ENCODE results near the gene PLCH1. TPM values are rescaled to one million over a fixed set of nuclear protein-coding genes. Genes with fewer than 3 reads are reported as not detected.
"Not testable (repeated sequence)": the region's sequence is repeated elsewhere in the genome, so short reads cannot be mapped to it uniquely, and the experiment has no call there.

PLCH1 gene
- polyA plus RNA-seq, 1 donor, result 7.4 TPM

DNA sequence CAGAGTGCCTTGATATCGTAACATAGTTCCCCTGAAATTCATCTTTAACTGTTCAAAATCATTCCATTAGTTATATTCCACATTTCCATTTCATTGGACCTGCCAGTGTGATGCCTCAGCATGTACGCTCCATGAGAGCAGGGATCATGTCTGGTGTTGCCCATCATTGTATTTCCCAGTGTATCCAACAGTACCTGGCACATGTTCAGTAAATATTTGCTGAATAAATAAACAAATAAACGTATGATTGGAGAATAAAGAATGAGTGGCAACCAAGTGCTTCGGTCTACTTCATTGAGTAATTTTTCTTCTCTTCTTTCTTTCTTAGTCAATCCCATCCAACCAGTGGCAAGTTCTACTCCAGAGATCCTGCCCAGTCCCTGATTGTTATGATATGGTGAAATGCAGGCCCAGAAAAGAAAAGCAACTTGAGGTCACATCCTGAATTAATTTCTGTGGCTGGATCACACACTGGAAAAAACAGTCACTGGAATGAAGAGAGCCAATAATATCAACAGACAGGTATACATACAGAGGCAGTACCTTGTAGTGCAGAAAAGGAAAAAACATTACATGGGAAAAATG lies 101.2 kb downstream of the PLCH1 start:
- Histone ChIP-seq H3K4me3 (ENCODE audit: low read length) (no peak overlapping the region), H3K4me1 (ENCODE audit: control insufficient read depth, insufficient read depth, low read length) (peaks cover 8% of the 10 kb centered on the region), H3K36me3 (ENCODE audit: control insufficient read depth, insufficient read depth, low read length) (no peaks in the 10 kb centered on the region), H3K27ac (ENCODE audit: low read length) (no peak overlapping the region), H3K27me3 (ENCODE audit: control insufficient read depth, insufficient read depth, low read length) (no peaks in the 10 kb centered on the region), H3K9me3 (ENCODE audit: control insufficient read depth, low read depth, low read length) (no peaks in the 10 kb centered on the region)
- no peak for DNase-seq
- 100% methylated on average over 3 of the region's 4 CpGs for WGBS (ENCODE audit: insufficient coverage, low lambda C conversion rate)

DNA sequence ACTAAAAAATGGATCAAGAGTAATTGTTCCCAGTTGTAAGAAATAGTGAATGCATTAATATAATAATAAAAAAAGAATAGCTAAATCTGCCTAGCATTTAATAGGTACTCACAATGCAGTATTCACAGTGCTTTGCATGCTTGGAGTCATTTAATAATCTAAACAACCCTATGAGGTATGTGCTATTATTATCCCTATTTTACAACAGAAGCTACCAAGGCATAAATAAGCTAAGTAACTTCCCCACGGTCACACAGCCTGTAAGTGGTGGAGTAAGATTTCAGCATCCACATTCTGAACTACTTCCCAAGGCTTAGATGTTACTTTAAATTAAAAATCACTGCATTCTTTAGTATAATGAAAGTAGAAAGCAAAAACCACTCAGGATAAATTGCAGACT lies 102.9 kb downstream of the PLCH1 start:
- H3K4me1 ChIP-seq (ENCODE audit: control insufficient read depth, insufficient read depth, low read length), result peaks cover 7% of the 10 kb centered on the region
- H3K4me3 ChIP-seq (ENCODE audit: low read length), result no peak overlapping the region
- no peak for DNase-seq
- H3K27me3 ChIP-seq (ENCODE audit: control insufficient read depth, insufficient read depth, low read length), result no peaks in the 10 kb centered on the region
- H3K9me3 ChIP-seq (ENCODE audit: control insufficient read depth, low read depth, low read length), result no peaks in the 10 kb centered on the region
- H3K27ac ChIP-seq (ENCODE audit: low read length), result no peak overlapping the region
- H3K36me3 ChIP-seq (ENCODE audit: control insufficient read depth, insufficient read depth, low read length), result no peaks in the 10 kb centered on the region
- WGBS (ENCODE audit: insufficient coverage, low lambda C conversion rate), result 83% methylated on average over 1 of the region's 1 CpG

DNA sequence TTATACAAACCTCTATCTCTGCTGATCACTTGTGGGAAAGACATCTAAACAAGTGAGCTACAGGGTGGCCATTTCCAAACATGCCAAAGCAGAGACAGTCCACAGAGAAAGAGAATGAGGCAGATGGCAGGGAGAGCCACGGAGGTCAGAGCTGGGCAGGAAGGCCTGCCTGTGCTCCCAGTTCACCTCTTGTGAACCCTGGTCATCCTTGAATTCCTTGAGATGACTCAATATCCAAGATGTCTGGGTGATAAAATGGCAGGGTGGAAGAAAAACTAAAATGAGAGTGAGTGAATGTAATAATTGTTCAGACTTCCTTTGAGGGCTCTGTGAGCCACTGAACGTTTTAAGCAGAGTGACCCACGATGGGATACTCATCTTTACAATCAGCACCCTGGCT lies 104.8 kb downstream of the PLCH1 start:
- no peak for DNase-seq
- H3K4me3 ChIP-seq (ENCODE audit: low read length), result no peak overlapping the region
- WGBS (ENCODE audit: insufficient coverage, low lambda C conversion rate), result no CpG with 5 or more reads among the region's 3 CpGs
- H3K27me3 ChIP-seq (ENCODE audit: control insufficient read depth, insufficient read depth, low read length), result no peaks in the 10 kb centered on the region
- no peaks in the 10 kb centered on the region for H3K9me3 ChIP-seq (ENCODE audit: control insufficient read depth, low read depth, low read length)
- H3K27ac ChIP-seq (ENCODE audit: low read length), result no peak overlapping the region
- H3K36me3 ChIP-seq (ENCODE audit: control insufficient read depth, insufficient read depth, low read length), result no peaks in the 10 kb centered on the region
- H3K4me1 ChIP-seq (ENCODE audit: control insufficient read depth, insufficient read depth, low read length), result no peaks in the 10 kb centered on the region

DNA sequence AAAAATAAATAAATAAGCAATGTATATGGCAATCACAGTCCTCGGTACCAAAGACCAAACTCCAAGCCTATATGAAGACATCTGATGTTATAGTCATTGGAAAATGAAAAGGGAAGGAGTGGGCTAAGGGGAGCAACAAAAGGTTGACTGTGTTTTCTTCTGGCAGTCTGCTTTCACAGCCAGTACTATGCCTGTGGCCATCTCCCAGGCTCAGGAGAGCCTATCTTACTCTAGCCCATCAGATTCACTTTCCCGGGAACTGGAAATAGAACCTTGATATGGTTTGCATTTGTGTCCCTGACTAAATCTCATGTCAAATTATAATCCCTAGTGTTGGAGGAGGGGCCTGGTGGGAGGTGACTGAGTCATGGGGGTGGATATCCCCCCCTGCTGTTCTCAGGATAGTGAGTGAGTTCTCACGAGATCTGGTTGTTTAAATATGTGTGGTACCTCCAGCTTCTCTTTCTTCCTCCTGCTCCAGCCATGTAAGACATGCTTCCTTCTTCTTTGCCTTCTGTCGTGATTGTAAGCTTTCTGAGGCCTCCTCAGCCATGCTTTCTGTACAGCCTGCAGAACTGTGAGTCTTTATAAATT lies 105.3 kb downstream of the PLCH1 start:
- DNase-seq, result no peak
- Histone ChIP-seq H3K4me1 (ENCODE audit: control insufficient read depth, insufficient read depth, low read length) (no peaks in the 10 kb centered on the region), H3K27me3 (ENCODE audit: control insufficient read depth, insufficient read depth, low read length) (no peaks in the 10 kb centered on the region), H3K9me3 (ENCODE audit: control insufficient read depth, low read depth, low read length) (no peaks in the 10 kb centered on the region), H3K36me3 (ENCODE audit: control insufficient read depth, insufficient read depth, low read length) (no peaks in the 10 kb centered on the region), H3K27ac (ENCODE audit: low read length) (no peak overlapping the region), H3K4me3 (ENCODE audit: low read length) (no peak overlapping the region)
- 100% methylated on average over 1 of the region's 4 CpGs for WGBS (ENCODE audit: insufficient coverage, low lambda C conversion rate)

DNA sequence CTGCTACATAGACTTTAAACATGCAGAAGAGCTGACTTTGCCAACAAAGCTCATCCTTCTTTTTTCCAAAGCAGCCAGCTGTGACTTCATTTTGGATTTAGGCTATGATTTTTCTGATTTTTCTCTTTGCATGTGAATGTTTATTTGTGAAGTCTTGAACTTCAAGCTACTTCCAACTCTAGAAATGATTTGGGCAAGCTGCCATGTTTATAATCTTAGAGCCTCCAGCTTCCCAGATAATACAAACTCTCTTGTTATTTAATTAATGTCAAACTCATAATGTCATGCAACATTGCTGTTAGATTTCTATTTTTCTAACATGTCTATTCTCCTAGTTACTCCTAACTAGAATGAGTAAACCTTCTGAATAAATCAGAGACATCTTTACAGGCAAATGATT lies 106.4 kb downstream of the PLCH1 start:
- not testable (repeated sequence) for H3K36me3 ChIP-seq (ENCODE audit: control insufficient read depth, insufficient read depth, low read length); H3K27me3 ChIP-seq (ENCODE audit: control insufficient read depth, insufficient read depth, low read length); H3K27ac ChIP-seq (ENCODE audit: low read length); H3K4me3 ChIP-seq (ENCODE audit: low read length); H3K9me3 ChIP-seq (ENCODE audit: control insufficient read depth, low read depth, low read length); DNase-seq; H3K4me1 ChIP-seq (ENCODE audit: control insufficient read depth, insufficient read depth, low read length)

DNA sequence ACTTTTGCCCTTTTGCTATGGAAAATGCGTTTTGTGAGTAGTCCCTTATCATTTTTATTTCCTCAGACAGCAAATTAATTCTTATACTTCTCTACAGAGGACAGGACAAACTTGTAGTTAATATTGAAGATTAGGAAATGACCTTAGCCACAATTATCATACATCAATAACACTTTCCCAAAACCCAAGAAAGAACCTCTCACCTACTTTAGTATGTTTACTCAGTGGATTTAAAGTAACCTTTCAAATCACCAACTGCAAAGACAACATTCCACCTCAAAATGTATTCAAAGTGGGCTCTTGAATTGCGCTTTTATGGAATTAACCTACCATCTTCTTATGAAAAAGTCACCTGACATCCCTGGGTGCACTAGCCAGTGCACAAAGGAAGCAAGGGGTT lies 107.3 kb downstream of the PLCH1 start:
- H3K27ac ChIP-seq (ENCODE audit: low read length), result no peak overlapping the region
- H3K4me1 ChIP-seq (ENCODE audit: control insufficient read depth, insufficient read depth, low read length), result no peaks in the 10 kb centered on the region
- H3K9me3 ChIP-seq (ENCODE audit: control insufficient read depth, low read depth, low read length), result no peaks in the 10 kb centered on the region
- no peaks in the 10 kb centered on the region for H3K36me3 ChIP-seq (ENCODE audit: control insufficient read depth, insufficient read depth, low read length)
- no peak for DNase-seq
- H3K27me3 ChIP-seq (ENCODE audit: control insufficient read depth, insufficient read depth, low read length), result no peaks in the 10 kb centered on the region
- no peak overlapping the region for H3K4me3 ChIP-seq (ENCODE audit: low read length)
- 83% methylated on average over 1 of the region's 2 CpGs for WGBS (ENCODE audit: insufficient coverage, low lambda C conversion rate)

DNA sequence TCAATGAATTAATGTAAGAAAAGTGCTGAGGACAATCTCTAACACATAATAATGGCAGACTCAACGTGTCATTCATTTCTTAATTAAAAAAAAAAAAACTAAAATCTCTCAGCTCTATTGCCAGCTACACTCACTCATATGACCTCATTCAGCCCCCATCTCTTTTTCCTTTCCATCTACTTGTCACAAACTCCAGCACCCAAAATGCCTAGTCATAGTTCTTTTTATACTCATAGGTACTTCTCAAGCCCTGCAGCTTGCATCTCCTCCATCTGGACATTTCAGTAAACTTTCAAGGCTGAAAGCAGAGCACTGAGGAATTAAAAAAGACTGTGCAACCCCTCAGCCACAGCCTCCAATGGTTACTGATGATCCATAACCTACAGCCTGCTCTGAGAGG lies 109.8 kb downstream of the PLCH1 start:
- no peaks in the 10 kb centered on the region for H3K4me1 ChIP-seq (ENCODE audit: control insufficient read depth, insufficient read depth, low read length)
- no peak overlapping the region for H3K27ac ChIP-seq (ENCODE audit: low read length)
- no peaks in the 10 kb centered on the region for H3K9me3 ChIP-seq (ENCODE audit: control insufficient read depth, low read depth, low read length)
- no peaks in the 10 kb centered on the region for H3K36me3 ChIP-seq (ENCODE audit: control insufficient read depth, insufficient read depth, low read length)
- no peak overlapping the region for H3K4me3 ChIP-seq (ENCODE audit: low read length)
- no peak for DNase-seq
- no CpG with 5 or more reads among the region's 1 CpG for WGBS (ENCODE audit: insufficient coverage, low lambda C conversion rate)
- no peaks in the 10 kb centered on the region for H3K27me3 ChIP-seq (ENCODE audit: control insufficient read depth, insufficient read depth, low read length)

DNA sequence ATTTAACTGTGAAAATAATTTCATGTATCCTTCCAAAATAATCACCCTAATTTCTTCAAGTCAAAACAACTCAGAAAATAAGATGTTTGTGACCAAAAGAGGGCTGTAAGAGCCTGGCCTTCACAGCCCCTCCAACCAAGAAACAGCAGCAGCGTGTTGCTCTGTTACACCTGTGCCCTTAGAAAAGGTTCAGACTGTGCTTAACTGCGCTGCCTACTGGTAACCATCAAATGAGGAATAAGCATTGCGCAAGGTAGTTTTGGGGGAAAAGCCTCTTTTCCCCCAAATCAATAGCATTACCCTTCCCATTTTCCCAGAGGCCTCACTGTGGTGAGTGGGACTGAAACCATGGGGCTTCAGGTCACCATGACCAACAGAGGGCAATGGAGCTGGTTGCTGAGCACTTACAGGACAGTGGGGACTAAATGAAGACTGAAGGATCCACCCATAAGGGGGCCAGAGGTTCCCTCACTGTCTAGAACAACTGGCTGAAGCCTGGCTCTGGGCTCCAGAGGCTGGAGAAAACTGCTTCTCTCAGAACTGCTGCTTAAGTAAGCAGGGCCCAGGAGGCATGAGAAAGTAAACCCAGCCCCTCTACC lies 110.7 kb downstream of the PLCH1 start:
- no CpG with 5 or more reads among the region's 3 CpGs for WGBS (ENCODE audit: insufficient coverage, low lambda C conversion rate)
- H3K4me1 ChIP-seq (ENCODE audit: control insufficient read depth, insufficient read depth, low read length), result no peaks in the 10 kb centered on the region

DNA sequence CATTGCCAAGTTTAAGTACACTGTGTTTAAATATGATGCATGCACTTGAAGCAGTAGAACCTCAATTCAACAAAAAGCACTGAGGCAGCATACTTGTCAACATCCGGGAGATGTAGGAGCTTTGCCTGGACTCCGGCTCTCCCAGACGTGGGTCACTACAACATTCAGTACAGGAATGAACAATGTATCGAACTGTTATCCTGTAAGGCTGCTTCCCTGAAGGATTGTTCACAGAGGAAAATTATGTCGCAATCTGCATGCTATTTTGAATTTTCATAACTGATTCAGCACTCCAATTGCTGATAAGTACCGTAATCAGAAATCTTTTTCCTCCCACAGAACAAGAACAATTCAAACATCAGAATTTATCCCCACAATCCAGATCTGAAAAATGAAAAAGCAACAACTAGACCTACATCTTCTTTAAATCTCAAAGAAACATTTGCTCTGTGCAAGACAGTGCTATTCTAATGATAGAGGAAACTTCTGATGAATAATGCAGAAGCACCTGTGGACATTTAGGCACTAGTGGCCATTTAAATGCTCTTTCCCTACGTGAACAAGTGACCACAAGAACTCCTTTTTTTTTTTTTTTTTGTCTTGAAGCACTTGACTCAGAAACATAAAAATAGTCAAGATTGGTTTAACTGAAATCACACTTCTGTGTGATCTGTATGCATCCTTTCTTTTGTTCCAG lies 113.4 kb downstream of the PLCH1 start:
- H3K27me3 ChIP-seq (ENCODE audit: control insufficient read depth, insufficient read depth, low read length), result no peaks in the 10 kb centered on the region
- 100% methylated on average over 1 of the region's 7 CpGs for WGBS (ENCODE audit: insufficient coverage, low lambda C conversion rate)

More for the DNA sequence above, 110.7 kb downstream of the PLCH1 start:
- no peak overlapping the region for H3K27ac ChIP-seq (ENCODE audit: low read length)
- no peak for DNase-seq
- no peaks in the 10 kb centered on the region for H3K9me3 ChIP-seq (ENCODE audit: control insufficient read depth, low read depth, low read length)
- H3K36me3 ChIP-seq (ENCODE audit: control insufficient read depth, insufficient read depth, low read length), result no peaks in the 10 kb centered on the region
- H3K4me3 ChIP-seq (ENCODE audit: low read length), result no peak overlapping the region
- no peaks in the 10 kb centered on the region for H3K27me3 ChIP-seq (ENCODE audit: control insufficient read depth, insufficient read depth, low read length)

DNA sequence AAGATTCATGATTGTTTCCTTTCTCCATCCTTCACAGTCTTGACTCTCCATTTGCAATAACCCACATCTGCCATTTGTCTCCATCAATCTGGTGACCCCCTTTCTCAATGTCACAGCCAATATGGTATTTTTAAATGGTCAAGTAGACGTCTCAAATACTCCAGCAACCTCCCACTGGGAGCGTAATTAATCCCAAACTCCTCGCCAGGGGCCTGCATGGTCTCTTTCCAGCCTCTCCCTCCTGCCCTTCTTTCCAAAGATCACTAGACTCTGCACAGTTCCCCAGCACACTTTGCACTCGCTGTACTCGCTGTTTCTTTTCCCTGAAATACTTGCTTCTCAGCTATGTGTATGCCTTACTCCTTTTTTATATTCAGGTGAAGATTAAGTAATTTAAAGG lies 115.3 kb downstream of the PLCH1 start:
- Histone ChIP-seq H3K27ac (ENCODE audit: low read length) (no peak overlapping the region), H3K9me3 (ENCODE audit: control insufficient read depth, low read depth, low read length) (no peaks in the 10 kb centered on the region), H3K4me3 (ENCODE audit: low read length) (no peak overlapping the region), H3K27me3 (ENCODE audit: control insufficient read depth, insufficient read depth, low read length) (no peaks in the 10 kb centered on the region), H3K4me1 (ENCODE audit: control insufficient read depth, insufficient read depth, low read length) (no peaks in the 10 kb centered on the region), H3K36me3 (ENCODE audit: control insufficient read depth, insufficient read depth, low read length) (no peaks in the 10 kb centered on the region)
- WGBS (ENCODE audit: insufficient coverage, low lambda C conversion rate), result 68% methylated on average over 3 of the region's 5 CpGs
- no peak for DNase-seq

More for the DNA sequence above, 113.4 kb downstream of the PLCH1 start:
- H3K4me1 ChIP-seq (ENCODE audit: control insufficient read depth, insufficient read depth, low read length), result no peaks in the 10 kb centered on the region
- DNase-seq, result no peak
- no peak overlapping the region for H3K27ac ChIP-seq (ENCODE audit: low read length)
- no peak overlapping the region for H3K4me3 ChIP-seq (ENCODE audit: low read length)
- H3K36me3 ChIP-seq (ENCODE audit: control insufficient read depth, insufficient read depth, low read length), result no peaks in the 10 kb centered on the region
- no peaks in the 10 kb centered on the region for H3K9me3 ChIP-seq (ENCODE audit: control insufficient read depth, low read depth, low read length)

Data from large intestine (tissue), 3 donors.